Mesothelial cell of epicardium (in vitro differentiated cells): ENCODE measurements around the gene GCM1. TPM values are rescaled to one million over a fixed set of nuclear protein-coding genes. Genes with fewer than 3 reads are reported as not detected.

Experiments used
- DNase-seq, 2 experiments: peaks; one replicate each; pipeline ENCODE4 v3.0.0; 2021; ENCODE audit warnings: low spot score in 2 of 2; ENCODE audit not compliant: unreplicated experiment in 2 of 2
- H3K27ac Mint-ChIP-seq: 2 replicates; pipeline ENCODE4 v1.8.0; 2021; ENCODE audit warnings: mixed read lengths
- H3K27me3 Mint-ChIP-seq: 2 replicates; pipeline ENCODE4 v1.8.0; 2021; ENCODE audit warnings: low read depth, mixed read lengths
- H3K36me3 Mint-ChIP-seq: 2 replicates; pipeline ENCODE4 v1.8.0; 2021; ENCODE audit warnings: mixed read lengths
- H3K4me1 Mint-ChIP-seq: 2 replicates; pipeline ENCODE4 v1.8.0; 2021; ENCODE audit warnings: mixed read lengths
- H3K4me3 Mint-ChIP-seq: 2 replicates; pipeline ENCODE4 v1.8.0; 2021; ENCODE audit warnings: mild to moderate bottlenecking, moderate library complexity, mixed read lengths
- H3K9me3 Mint-ChIP-seq: 2 replicates; pipeline ENCODE4 v1.8.0; 2021; ENCODE audit warnings: mixed read lengths
- total RNA-seq: library from RNA; stranded (reverse); gene quantifications from 3 replicates; pipeline ENCODE4 v1.2.1, GENCODE V29; 2021
- TF ChIP-seq, protein P1 (sequence below): fragments of 200-600 bp; sonication (generic); IDR thresholded peaks from one replicate; pipeline ENCODE4 v1.5.0; 2021; ENCODE audit warnings: antibody characterized with exemption; ENCODE audit not compliant: unreplicated experiment

The GCM1 gene
- total RNA-seq, 1 donor from 2014 or later: not detected

- TF ChIP-seq, protein P1, sequence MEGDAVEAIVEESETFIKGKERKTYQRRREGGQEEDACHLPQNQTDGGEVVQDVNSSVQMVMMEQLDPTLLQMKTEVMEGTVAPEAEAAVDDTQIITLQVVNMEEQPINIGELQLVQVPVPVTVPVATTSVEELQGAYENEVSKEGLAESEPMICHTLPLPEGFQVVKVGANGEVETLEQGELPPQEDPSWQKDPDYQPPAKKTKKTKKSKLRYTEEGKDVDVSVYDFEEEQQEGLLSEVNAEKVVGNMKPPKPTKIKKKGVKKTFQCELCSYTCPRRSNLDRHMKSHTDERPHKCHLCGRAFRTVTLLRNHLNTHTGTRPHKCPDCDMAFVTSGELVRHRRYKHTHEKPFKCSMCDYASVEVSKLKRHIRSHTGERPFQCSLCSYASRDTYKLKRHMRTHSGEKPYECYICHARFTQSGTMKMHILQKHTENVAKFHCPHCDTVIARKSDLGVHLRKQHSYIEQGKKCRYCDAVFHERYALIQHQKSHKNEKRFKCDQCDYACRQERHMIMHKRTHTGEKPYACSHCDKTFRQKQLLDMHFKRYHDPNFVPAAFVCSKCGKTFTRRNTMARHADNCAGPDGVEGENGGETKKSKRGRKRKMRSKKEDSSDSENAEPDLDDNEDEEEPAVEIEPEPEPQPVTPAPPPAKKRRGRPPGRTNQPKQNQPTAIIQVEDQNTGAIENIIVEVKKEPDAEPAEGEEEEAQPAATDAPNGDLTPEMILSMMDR: no peak
- Mint-ChIP-seq H3K27ac (no peak overlapping the region), H3K9me3 (peaks cover 2% of the 10 kb centered on the region), H3K4me1 (no peaks in the 10 kb centered on the region), H3K27me3 (no peaks in the 10 kb centered on the region), H3K36me3 (no peaks in the 10 kb centered on the region), H3K4me3 (no peak overlapping the region)
- DNase-seq: no peak
Measured at GRCh38 chr6:53151676-53152075, 3.0 kb upstream of the GCM1 start.

- Mint-ChIP-seq H3K36me3 (no peaks in the 10 kb centered on the region), H3K9me3 (peaks cover 2% of the 10 kb centered on the region), H3K27ac (peak overlapping the region; percentile 80), H3K4me1 (peaks cover 15% of the 10 kb centered on the region), H3K4me3 (no peak overlapping the region), H3K27me3 (no peaks in the 10 kb centered on the region)
- TF ChIP-seq, protein P1: no peak
- DNase-seq: no peak
Measured at GRCh38 chr6:53144802-53145201, 3.8 kb downstream of the GCM1 start.

DNA sequence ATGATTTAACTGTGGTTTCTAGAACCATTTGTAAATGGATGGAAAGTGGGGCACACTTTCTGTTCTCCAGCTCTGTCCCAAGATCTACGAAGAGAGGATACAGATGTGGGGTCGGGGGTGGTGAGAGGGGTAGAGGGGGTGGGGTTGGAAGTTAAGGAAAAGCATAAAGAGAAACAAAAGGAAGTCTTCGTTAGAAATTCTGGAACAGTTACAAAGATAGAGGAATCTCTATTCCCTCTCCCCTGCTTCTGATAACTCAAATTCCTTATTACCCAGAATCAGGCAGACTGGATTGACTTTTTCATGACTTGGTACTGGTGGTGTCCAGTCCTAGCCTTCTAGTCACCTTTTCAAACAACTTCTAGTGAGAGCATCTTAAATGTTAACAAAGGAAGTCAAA lies 4.9 kb downstream of the GCM1 start:
- H3K4me3 Mint-ChIP-seq: no peak overlapping the region
- peaks cover 2% of the 10 kb centered on the region for H3K9me3 Mint-ChIP-seq
- H3K36me3 Mint-ChIP-seq: no peaks in the 10 kb centered on the region
- TF ChIP-seq, protein P1: no peak
- no peaks in the 10 kb centered on the region for H3K27me3 Mint-ChIP-seq
- H3K4me1 Mint-ChIP-seq: peaks cover 15% of the 10 kb centered on the region
- no peak for DNase-seq
- H3K27ac Mint-ChIP-seq: no peak overlapping the region

DNA sequence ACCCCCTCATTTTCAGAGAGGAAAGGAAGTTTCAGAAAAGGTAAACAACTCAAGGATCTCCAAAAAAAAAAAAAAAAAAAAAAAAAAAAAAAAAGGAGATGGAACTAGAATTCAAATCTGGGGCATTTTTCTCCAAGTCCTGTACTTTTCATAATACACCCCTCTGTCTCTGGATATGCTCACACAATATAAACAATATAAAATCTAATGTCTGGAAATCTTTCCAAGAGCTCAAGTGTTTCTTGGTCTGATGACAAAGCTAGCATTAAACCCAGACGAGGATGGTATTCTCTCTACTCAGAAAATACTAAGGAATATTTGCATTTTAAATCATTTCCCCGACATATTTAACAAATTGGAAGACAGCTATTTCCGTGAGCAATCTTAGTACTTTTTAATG lies 5.8 kb downstream of the GCM1 start:
- no peaks in the 10 kb centered on the region for H3K36me3 Mint-ChIP-seq
- H3K9me3 Mint-ChIP-seq: peaks cover under 1% of the 10 kb centered on the region
- H3K4me1 Mint-ChIP-seq: peaks cover 15% of the 10 kb centered on the region
- DNase-seq: no peak
- H3K27me3 Mint-ChIP-seq: no peaks in the 10 kb centered on the region
- H3K27ac Mint-ChIP-seq: no peak overlapping the region
- H3K4me3 Mint-ChIP-seq: no peak overlapping the region
- TF ChIP-seq, protein P1: no peak

GRCh38 chr6:53139841-53140413 lies 8.7 kb downstream of the GCM1 start:
- Mint-ChIP-seq H3K27ac (no peak overlapping the region), H3K9me3 (no peaks in the 10 kb centered on the region), H3K27me3 (no peaks in the 10 kb centered on the region), H3K4me1 (peaks cover 8% of the 10 kb centered on the region), H3K4me3 (no peak overlapping the region), H3K36me3 (no peaks in the 10 kb centered on the region)
- no peak for DNase-seq
- TF ChIP-seq, protein P1: no peak
